GM19395 (cell line): ENCODE results near the gene IFI27L2.

Experiments
- ATAC-seq: cut with Tn5 transposase; IDR thresholded peaks from one replicate; pipeline ENCODE4 v1.9.1; 2021; ENCODE audit warnings: mild to moderate bottlenecking, moderate library complexity; ENCODE audit not compliant: unreplicated experiment

The IFI27L2 gene

DNA sequence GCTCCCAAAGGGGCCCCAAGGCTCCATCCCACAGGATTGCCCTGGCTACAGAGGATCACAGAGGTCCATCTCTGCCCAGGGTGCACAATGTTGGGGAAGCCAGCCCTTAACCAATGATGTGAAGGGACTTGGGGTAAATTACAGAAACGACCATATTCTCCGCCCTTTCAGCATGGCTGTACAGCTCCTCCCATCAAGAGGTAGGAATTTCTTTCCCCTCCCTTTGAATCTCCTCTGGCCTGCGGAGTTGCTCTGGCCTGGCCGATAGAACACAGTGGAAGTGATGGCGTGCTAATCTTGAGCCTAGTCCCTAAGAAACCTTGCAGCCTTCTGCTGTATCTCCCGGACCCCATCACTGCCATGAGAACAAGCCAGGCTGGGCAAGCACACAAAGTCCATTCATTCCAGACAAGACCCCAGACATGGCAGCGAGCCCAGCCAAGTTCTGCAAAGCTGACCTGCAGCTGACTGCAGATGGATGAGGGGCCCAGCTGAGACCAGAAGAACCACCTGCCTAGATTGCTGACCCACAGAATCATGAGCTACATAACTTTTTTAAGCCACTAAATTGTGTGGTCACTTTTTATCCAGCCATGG, 25.8 kb downstream of the IFI27L2 start:
- ATAC-seq = no peak

DNA sequence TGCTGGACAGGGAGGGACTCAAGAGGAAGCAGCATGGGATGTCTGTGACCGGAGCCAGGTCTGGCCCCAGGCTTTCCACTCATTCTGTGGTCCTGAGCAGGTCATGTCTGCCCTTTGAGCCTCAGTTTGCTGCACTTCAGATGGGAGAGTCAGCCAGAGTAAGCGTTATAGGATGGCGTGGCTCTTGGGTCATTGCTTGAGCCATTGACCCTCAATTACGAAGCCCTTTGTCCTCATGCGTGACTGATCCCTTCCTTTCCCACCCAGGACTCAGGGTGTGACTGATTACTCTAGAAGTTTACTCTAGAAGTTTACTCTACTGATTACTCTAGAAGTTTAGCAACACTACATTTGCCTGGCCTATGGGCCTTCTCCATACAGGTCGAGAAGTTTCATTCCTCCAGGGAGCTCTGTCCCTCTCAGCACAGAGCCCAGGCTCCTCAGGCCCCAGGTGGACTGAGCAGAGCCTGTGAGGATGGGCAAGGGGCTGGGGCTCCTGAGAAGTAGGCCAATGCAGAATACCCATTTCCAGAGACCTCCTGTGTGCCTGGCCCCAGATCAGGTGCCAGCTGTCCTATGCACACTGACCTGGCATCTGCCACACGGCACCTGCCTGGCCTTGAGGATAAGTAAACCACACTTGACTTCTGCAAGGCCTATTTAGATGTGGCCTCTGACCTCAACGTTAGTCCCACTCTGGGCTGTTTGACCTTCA, 26.5 kb downstream of the IFI27L2 start:
- ATAC-seq = no peak

DNA sequence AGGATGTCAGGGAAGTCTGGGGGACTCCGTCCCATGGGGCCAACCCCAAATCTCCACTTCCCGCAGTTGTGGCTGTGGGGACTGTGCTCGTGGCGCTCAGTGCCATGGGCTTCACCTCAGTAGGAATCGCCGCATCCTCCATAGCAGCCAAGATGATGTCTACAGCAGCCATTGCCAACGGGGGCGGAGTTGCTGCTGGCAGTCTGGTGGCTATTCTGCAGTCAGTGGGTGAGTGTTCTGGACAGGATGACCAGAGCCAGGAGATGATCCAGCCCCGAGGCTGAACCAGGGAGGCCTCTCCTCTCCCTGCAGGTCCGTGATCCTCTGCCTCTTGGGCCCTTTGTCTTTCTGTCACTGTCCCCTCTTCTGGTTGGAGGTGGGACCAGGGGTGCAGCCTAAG, 27.7 kb downstream of the IFI27L2 start:
- no peak for ATAC-seq

DNA sequence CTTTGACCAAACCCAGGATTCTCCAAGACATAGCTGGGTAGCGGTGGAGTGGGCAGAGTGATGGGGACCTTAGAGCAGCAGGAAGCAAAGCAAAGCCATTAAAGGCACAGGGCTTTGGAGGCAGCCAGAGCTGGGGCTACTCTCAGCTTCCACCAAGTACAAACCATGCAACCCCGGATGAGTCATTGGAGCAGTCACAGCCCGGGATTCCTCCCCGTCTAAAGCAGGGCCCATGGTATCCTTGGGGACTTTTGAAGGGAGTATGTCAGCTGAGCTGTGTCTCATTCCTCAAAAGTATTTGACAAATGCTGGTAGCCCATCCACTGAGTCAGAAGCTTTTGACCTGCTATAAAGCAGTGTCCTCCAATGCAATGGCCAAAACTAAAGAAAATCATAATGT, 28.6 kb downstream of the IFI27L2 start:
- ATAC-seq = no peak

DNA sequence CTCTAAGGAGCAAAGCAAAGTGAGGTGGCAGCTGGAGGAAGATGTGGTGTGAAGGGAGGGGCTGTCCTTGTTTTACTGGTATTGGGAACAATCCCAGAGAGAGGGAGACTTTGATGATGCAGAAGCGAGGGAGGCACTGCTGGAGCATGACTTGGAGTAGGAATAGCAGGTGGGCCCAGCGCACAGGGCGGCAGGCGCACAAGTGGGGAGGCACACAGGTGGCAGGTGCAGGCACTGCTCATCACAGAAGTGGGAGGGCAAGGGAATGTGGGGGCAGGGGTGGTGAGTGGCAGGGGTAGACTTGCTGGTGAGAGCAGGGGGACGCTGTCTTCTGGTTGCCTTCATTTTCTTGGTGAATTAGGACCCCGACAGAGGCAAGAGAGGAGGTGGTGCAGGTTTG, 30.4 kb downstream of the IFI27L2 start:
- ATAC-seq = no peak

DNA sequence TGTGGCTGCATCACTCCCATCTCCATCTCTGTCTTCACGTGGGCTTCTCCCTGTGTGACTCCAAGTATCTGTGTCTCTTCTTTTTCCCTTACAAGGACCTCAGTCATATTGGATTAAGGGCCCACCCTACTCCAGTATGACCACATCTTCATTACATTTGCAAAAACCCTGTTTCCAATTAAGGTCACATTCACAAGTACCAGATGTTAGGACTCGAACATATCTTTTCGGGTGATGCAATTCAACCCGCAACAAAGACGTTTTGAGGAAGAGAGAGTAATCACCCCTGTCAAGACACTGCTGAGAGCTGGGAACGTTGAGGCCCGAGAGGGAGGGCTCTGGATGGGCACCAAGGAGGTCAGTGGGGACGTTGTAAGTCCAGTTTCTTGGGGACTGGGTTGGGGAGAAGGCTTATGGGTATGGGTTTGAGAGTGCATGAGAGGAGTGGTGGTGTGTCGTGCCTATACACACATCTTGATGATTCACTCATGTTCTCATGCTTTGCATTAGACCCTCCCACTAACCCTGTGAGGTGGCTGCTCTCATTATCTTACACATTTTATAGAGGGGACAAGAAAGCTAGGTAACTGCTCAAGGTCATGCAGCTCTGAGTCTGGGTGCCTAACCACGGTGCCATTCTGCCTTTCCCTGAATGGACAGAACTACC, 30.9 kb downstream of the IFI27L2 start:
- no peak for ATAC-seq

DNA sequence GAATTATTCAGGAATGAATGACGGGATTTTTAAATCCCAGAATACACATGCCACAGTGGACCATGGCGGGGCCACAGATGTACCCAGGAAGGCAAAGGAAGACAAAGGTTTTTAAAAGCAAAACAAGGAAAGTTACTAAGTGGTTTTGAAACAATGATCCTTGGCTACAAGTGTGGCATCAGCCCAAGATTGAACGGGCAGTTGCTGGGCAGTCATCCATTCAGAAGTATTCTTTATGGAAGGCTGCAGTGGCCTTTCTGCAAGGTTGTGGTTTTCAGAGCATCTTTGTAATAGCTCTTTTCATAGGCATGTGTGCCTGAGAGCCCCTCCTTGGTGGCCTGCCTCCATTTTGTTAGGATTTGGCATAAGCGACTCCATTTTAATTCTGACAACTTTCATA, 32.3 kb downstream of the IFI27L2 start:
- ATAC-seq = no peak

DNA sequence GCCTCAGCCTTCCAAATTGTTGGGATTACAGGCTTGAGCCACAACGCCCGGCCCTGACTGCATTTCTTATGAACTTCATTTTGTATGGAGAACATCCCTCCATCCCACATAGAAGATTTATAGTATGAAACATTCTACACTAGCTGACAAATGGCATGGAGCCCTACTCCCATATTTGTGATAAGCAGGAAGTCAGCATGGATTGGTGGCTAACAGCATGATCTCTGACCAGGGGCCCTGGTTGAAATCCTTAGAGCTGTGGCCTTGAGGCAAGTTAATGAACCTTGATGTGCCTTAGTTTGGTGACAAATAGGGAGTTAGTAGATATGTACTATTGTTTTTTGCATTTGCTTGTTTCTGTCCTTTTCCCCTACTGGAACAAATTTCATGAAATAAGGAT, 36.0 kb downstream of the IFI27L2 start:
- no peak for ATAC-seq

DNA sequence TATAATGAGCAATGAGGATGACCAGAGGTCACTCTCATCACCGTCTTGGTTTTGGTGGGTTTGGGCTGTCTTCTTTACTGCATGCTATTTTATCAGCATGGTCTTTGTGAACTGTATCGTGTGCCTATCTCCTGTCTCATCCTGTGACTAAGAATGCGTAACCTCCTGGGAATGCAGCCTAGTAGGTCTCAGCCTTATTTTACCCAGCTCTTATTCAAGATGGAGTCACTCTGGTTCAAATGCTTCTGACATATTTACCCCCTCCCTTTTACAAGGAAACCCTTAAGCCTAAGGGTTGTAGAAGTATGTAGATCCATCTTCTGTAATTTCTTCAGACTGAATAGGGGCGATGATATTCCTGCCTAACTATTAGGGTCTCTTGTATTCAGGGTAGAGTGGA, 39.9 kb downstream of the IFI27L2 start:
- no peak for ATAC-seq

DNA sequence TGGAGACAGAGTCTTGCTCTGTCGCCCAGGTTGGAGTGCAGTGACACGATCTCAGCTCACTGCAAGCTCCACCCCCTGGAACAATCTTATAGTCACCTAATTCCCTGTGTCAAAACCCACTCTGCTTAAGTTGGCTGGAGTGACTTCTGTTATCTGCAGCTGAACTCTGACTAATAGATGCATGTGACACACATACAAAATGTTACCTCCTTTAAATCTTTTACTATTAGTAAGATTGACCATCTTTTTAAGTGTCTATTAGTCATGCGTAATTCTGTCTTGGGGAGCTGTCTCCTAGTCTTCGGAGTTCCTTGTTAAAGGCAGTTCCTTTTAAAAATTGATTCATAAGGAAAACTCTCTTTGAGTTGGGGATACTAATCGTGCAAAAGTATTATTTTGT, 40.9 kb downstream of the IFI27L2 start:
- ATAC-seq = no peak

DNA sequence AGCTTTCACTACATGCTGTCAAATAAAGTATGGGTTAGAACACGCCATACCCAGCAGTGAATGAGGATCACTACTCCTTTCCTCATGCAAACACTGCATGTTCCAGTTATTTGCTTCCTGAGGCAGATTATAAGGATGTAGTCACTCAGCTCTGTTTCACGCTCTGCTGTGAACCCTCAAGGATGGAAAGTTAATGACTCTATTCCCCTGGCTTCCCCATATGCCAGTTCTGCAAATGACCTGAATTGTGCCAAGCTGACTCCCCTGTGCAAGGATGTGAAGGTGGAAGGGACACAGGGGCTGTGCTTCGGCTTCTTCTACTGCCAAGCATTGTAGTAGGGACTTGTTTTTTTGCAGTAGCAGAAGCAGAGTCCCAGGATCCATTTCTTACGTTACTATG, 41.5 kb downstream of the IFI27L2 start:
- ATAC-seq = no peak

DNA sequence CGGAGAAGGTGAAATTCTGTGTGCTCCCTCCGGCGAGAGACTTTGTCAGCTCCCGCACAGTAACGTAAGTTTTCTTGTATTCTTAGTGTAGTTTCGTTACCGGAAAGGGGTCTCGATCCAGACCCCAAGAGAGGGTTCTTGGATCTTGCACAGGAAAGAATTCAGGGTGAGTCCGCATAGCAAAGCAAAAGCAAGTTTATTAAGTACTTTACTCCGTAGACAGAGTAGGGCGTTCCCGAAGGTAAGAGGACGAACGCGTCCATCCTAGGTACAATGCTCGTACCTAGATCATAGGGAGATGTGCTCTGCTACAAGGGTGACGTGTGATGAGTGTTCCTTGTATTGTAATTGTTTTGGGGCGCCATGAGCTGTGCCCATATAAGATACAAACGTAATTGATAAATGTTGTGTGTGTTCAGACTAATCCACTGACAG, 48.0 kb downstream of the IFI27L2 start:
- ATAC-seq = peak; percentile 41

DNA sequence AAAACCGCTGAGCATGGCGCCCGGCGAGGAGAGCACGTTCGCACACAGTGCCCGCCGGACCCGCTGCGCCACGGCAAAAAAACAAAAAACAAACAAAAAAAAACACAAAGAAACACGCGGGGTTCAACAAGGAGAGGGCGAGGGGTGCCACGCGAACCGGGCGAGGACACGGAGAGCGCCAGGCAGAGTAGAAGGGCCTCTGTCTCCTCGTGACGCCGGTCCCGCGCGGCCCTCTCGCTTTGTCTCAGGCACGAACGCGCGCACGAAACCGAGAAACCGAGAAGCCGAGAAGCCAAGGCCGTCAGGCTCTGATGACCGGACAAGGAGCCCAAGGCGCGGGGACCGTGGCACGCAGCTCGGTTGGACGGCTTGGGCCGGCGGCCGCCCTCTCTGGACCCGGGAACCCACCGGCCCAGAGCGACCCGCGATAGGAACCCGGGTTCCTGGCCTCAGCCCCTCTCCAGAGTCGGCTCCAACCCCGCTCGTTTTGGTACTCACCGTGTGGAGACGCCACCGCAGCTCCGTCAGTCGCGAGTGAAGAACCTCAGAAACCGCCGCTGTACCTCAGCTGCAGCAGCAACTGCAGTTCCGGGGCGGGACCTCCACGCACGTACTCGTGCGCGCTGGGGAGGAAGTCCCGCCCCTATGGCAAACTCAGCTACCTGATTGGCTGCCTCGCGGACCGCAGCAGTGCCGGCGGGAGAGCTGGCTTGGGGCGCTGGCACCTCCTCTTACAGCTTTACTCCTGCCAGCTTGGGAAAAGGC, 48.6 kb downstream of the IFI27L2 start, which contains the start of the genes DDX24 and IFI27L1:
TSS of gene DDX24 (minus strand) at position 582 of the 765 bp plus-strand sequence. CDS start 1,460 bp downstream, outside the sequence.
TSS of gene IFI27L1 (plus strand) at position 690 of the 765 bp plus-strand sequence. CDS start 15,628 bp downstream, outside the sequence.
- peak; percentile 99 for ATAC-seq

DNA sequence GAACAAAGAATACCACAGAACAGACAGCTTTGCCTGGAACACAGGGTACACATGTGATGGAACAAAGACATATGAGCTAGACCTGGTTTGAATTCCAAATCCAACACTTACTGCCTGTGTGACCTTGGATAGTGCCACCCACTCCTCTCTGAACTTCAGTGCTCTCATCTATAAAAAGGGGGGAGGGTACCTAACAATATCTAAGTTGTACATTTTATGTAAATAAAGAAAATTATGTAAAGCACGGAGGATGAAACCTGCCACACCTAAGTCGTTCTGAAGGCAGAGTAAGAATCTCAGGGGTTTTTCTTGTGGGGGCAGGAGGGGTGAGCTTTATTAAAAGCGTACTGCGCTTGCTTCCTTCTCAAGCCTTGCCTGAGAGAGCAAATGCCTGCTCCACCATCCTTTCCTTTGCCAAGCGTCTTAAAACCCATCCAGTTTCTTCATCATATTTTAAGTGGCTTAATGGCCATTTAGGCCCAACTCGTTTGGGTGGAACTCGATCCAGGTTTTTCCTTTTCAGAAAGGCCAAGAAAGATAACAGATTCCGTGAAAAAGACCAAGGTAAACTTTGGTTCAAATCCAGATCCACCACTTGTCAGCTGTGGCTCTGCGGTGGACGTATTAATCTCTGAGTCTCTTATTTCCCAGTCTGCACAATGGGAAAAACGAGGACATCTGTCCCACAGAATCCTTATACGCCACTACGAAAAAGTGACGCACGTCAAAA, 49.3 kb downstream of the IFI27L2 start:
- no peak for ATAC-seq

DNA sequence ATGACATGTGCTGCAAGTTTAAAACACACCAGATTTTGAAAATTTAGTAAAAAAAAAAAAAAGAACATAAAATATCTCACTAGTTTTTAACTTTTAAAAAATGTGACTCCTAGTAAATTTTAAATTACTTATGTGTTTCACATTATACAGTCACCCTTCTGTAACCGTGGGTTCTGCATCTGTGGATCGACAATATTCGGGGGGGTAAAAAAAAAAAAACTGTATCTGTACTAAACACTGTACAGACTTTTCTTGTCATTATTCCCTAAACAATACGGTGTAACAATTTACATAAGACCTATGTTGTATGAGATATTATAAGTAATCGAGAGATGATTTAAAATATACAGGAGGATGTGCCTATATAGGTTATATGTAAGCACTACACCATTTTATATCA, 51.6 kb downstream of the IFI27L2 start:
- ATAC-seq = no peak
